Measurements from ENCODE around the gene FAS.

Gene FAS

GRCh38 chr10:88971221-88972061 lies 19.2 kb upstream of the FAS start:
- no peak for DNase-seq (ENCODE audit: low read depth)

- DNase-seq (ENCODE audit: low read depth), result no peak
Observed at GRCh38 chr10:88974012-88974411, 16.6 kb upstream of the FAS start.

- no peak for DNase-seq (ENCODE audit: low read depth)
Observed at GRCh38 chr10:88974446-88975376, 15.9 kb upstream of the FAS start.

- DNase-seq (ENCODE audit: low read depth), result no peak
Observed at GRCh38 chr10:88975377-88975720, 15.2 kb upstream of the FAS start.

GRCh38 chr10:88978463-88978862 lies 12.1 kb upstream of the FAS start:
- DNase-seq (ENCODE audit: low read depth), result no peak

- DNase-seq (ENCODE audit: low read depth), result no peak
Observed at GRCh38 chr10:88979153-88979562, 11.4 kb upstream of the FAS start.

- no peak for DNase-seq (ENCODE audit: low read depth)
Observed at GRCh38 chr10:88979603-88980002, 11.0 kb upstream of the FAS start.

- no peak for DNase-seq (ENCODE audit: low read depth)
Observed at GRCh38 chr10:88980247-88980646, 10.4 kb upstream of the FAS start.

GRCh38 chr10:88980800-88981199 lies 9.8 kb upstream of the FAS start:
- DNase-seq (ENCODE audit: low read depth), result no peak

GRCh38 chr10:88981435-88981834 lies 9.2 kb upstream of the FAS start:
- DNase-seq (ENCODE audit: low read depth), result no peak

- no peak for DNase-seq (ENCODE audit: low read depth)
Observed at GRCh38 chr10:88982366-88982765, 8.2 kb upstream of the FAS start.

- DNase-seq (ENCODE audit: low read depth), result no peak
Observed at GRCh38 chr10:88983206-88983605, 7.4 kb upstream of the FAS start.

- no peak for DNase-seq (ENCODE audit: low read depth)
Observed at GRCh38 chr10:88983939-88984338, 6.7 kb upstream of the FAS start.

GRCh38 chr10:88984525-88984924 lies 6.1 kb upstream of the FAS start:
- no peak for DNase-seq (ENCODE audit: low read depth)

- no peak for DNase-seq (ENCODE audit: low read depth)
Observed at GRCh38 chr10:88986549-88987242, 3.9 kb upstream of the FAS start.

GRCh38 chr10:88987243-88987725 lies 3.3 kb upstream of the FAS start:
- DNase-seq (ENCODE audit: low read depth), result no peak

- DNase-seq (ENCODE audit: low read depth), result no peak
Observed at GRCh38 chr10:88987840-88988239, 2.8 kb upstream of the FAS start.

- DNase-seq (ENCODE audit: low read depth), result no peak
Observed at GRCh38 chr10:88989423-88989822, 1.2 kb upstream of the FAS start.

- DNase-seq (ENCODE audit: low read depth), result no peak
Observed at GRCh38 chr10:88989824-88990383, 694 bp upstream of the FAS start.

- peak; percentile 56 for DNase-seq (ENCODE audit: low read depth)
Observed at GRCh38 chr10:88991161-88991898, 732 bp downstream of the FAS start.

- no peak for DNase-seq (ENCODE audit: low read depth)
Observed at GRCh38 chr10:88991899-88992320, 1.3 kb downstream of the FAS start.

All from stimulated activated CD8-positive, alpha-beta memory T cell treated with anti-CD3 and anti-CD28 coated beads, Interleukin-4, amount 100 ng/mL, for 24 hours (primary cell).